GM18498 (cell line): ENCODE data around the gene FXYD4.
A peak's percentile ranks its signal among the peaks of the same experiment; 100 is the strongest.
"Not testable (repeated sequence)": the region's sequence is repeated elsewhere in the genome, so short reads cannot be mapped to it uniquely, and the experiment has no call there.

Experiments used
- ATAC-seq: cut with Tn5 transposase; IDR thresholded peaks from one replicate; pipeline ENCODE4 v1.9.1; 2021; ENCODE audit warnings: mild to moderate bottlenecking, moderate library complexity; ENCODE audit not compliant: unreplicated experiment

The FXYD4 gene, protein sequence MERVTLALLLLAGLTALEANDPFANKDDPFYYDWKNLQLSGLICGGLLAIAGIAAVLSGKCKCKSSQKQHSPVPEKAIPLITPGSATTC

DNA sequence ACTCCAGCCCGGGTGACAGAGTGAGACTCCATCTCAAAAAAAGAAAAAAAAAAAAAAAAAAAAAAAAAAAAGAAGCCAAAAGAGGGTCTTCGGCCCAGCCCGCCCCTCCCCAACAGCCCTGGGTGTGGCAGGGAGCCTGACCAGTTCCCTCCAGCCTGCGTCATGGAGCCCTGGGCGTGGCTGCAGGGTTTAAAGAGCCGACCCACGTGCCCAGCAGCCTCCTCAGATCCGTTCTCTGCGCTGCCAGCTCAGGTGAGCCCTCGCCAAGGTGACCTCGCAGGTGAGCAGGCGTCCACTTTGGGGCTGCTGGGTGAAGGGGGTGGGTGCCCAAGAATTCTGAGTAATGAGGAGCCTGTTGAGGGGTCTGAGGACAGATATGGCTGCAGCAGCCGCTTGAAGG lies at the start of gene FXYD4:
TSS of gene FXYD4 (plus strand) at position 219 of the 400 bp plus-strand sequence. CDS start 2,111 bp downstream, outside the sequence.
- ATAC-seq, result no peak

DNA sequence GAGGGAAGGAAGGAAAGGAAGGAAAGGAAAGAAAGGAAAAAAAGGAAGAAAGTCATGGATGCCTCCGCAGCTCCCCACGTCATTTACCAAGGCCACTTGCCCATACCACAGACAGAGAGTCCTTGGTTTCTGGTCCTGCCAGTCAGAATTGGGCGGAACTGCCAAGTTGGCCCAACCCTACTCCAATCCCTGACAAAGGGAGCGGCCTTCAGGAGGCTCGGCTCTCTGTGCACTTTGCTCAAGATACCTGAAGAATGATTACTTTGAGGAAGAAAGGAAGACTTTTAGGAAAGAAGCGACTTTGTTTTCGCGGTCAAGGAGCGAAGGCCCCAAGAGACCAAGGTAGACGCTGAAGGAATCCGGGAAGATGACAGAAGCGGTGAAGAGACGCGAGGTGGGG lies 49.1 kb upstream of the FXYD4 start:
- no peak for ATAC-seq

DNA sequence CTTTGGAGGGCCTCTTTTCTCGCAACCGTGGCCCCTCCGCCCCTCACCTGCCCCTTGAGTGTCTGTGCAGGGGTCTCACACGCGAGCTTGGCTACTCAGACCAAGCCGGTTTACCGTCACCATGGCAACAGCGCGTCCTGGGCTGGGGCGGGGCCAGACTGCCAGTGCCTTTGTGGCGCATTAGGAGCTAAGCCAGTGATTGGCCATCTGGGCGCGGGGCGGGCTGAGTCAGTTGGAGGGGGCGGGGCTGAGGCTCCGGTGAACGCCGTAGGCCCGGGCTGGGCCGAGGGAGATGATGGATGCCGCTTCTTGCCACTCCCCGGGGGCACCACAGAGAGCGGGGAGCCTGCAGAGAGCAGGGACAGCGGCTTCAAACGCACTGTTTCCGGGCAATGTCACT lies 48.7 kb upstream of the FXYD4 start:
- peak; percentile 84 for ATAC-seq

DNA sequence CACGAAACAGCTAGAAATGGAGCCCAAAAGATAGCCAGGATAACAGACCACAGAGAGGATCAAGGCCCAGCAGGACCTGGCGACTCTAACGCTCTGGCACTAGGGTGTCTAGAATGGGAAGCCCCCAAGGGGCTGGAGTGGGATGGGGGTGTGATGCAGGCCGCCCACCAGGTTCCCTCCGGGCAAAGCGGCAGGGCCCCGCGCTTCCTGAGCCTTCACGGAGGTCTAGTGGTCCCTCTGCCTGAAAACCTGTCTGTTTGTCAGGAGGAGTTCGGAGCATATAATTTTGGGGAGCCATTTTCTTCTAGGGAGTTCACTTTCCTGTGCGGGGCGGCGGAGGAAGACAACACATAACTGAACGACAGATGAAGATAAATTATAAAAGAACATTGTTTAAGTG lies 48.2 kb upstream of the FXYD4 start:
- ATAC-seq, result no peak

DNA sequence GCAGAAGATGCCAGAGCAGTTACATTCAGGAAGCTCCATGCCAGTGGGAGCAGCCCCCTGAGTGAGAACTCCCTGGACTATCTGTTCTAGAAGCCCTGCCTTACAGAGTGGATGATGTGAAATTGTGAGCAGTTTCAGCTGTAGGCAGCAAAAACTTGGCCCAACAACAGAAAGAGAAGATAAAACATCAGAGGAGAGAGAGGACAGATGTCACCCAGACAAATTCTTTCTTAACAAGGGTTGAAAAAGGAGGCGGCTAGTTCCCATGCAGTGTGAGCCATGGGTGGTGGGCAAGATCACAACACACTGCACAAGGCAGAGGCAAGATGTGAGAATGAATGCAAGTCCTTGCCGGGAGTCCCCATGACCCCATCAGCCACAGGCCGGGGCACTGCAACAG lies 46.6 kb upstream of the FXYD4 start:
- ATAC-seq, result no peak

DNA sequence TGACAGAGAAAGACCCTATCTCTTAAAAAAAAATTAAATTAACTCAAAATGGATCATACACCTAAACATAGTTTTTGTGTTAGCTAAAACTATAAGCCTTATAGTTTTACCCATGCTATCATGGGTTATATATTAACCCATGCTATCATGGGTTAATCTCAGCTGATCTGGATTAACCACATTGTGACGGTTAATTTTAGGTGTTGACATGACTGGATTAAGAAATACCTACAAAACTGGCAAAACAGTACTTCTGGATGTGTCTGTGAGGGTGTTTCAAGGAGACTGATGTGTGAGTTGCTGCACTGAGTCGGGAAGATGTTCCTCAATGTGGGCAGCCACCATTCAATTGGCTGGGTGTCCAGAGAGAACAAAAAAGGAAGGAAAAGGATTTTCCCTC lies 44.3 kb upstream of the FXYD4 start:
- ATAC-seq, result no peak

DNA sequence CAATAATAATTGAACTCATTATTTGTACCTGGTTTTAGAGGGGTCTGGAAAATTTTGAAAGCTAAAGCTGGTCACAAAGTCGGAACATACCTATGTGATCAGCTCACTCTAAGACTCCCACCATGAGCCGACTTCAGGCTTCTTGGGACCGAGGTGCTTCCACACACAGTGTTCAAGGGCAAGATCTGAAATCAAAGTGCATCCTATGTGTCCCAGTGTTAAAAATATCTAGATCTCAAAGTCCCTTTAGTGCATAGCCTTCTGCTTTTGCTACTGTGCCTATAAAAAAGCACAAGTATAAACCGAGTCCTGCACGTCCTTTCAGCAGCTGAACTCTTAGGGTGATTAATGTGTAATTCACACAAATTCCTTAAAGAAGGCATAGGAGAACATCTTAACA lies 43.5 kb upstream of the FXYD4 start:
- ATAC-seq, result no peak

DNA sequence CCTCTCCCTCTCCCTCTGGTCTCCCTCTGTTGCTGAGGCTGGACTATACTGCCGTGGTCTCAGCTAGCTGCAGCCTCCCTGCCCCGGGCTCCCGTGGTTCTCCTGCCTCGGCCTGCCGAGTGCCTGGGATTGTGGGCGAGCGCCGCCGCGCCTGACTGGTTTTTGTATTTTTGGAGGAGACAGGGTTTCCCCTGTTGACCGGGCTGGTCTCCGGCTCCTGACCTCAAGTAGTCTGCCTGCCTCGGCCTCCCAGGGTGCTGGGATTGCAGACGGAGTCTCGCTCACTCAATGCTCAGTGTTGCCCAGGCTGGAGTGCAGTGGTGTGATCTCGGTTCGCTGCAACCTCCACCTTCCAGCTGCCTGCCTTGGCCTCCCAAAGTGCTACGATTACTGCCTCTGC lies 42.6 kb upstream of the FXYD4 start:
- not testable (repeated sequence) for ATAC-seq

DNA sequence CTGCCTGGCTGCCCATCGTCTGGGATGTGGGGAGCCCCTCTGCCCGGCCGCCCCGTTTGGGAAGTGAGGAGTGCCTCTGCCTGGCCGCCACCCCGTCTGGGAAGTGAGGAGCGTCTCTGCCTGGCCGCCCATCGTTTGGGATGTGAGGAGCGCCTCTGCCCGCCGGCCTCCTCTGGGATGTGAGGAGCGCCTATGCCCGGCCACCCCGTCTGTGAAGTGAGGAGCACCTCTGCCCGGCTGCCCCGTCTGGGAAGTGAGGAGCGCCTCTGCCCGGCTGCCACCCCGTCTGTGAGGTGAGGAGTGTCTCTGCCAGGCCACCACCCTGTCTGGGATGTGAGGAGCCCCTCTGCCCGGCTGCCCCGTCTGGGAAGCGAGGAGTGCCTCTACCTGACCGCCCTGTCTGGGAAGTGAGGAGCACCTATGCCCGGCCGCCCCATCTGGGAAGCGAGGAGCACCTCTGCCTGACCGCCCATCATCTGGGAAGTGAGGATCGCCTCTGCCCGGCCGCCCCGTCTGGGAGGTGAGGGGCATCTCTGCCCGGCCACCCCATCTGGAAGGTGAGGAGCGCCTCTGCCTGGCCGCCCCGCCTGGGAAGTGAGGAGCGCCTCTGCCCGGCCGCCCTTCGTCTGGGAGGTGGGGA lies 42.1 kb upstream of the FXYD4 start:
- ATAC-seq, result not testable (repeated sequence)

DNA sequence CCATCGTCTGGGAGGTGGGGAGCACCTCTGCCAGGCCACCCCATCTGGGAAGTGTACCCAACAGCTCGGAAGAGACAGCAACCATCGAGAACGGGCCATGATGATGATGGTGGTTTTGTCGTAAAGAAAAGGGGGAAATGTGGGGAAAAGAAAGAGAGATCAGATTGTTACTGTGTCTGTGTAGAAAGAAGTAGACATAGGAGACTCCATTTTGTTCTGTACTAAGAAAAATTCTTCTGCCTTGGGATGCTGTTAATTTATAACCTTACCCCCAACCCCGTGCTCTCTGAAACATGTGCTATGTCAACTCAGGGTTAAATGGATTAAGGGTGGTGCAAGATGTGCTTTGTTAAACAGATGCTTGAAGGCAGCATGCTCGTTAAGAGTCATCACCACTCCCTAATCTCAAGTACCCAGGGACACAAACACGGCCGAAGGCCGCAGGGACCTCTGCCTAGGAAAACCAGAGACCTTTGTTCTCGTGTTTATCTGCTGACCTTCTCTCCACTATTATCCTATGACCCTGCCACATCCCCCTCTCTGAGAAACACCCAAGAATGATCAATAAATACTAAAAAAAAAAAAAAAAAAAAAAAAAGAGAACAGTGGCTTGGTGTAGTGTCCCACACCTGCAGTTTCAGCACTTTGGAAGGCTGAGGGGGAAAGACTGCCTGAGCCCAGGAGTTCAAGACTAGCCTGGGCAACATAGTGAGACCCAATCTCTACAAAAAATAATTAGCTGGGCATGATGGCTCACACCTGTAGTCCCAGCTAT lies 41.2 kb upstream of the FXYD4 start:
- not testable (repeated sequence) for ATAC-seq

DNA sequence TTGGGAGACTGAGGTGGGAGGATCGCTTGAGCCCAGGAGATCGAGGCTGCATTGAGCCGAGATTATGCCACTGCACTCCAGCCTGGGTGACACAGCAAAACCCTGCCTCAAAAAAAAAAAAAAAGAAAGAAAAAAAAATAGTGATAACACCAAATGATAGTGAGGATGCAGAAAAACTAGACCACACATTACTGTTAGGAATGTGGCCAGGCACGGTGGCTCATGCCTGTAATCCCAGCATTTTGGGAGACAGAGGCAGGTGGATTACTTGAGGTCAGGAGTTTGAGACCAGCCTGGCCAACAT lies 40.7 kb upstream of the FXYD4 start:
- not testable (repeated sequence) for ATAC-seq

DNA sequence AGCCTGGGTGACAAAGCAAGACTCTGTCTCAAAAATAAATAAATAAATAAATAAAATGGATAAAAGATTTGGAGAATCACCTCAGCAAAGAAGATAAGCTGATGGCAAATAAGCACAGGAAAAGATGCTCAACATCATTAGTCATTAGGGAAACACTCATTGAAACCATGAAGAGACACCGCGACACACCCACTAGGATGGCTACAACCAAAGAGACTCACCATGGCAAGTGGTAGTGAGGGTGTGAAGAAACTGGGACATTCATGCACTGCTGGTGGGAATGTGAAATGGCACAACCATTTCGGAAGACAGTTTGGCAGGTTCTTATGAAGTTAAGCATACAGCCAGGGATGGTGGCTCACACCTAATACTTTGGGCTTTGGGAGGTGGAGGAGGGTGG lies 37.8 kb upstream of the FXYD4 start:
- ATAC-seq, result no peak

DNA sequence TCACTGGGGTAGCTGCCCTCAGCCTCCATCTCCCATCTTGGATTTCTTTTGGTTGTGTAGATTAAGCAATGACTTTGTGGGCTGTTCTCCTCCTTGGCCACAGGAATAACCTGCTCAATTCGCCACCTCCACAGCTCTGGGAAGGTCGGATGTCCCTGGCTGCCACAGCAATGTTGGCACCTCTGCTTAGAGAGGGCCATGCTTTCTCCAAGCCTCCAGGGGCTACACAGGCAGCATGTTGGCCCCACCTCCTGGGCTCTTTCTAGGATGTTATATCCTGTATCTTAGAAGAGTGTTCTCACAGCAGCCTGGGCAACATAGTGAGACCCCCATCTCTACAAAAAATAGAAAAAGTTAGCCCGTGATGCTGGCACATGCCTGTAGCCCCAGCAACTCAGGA lies 35.4 kb upstream of the FXYD4 start:
- ATAC-seq, result no peak

DNA sequence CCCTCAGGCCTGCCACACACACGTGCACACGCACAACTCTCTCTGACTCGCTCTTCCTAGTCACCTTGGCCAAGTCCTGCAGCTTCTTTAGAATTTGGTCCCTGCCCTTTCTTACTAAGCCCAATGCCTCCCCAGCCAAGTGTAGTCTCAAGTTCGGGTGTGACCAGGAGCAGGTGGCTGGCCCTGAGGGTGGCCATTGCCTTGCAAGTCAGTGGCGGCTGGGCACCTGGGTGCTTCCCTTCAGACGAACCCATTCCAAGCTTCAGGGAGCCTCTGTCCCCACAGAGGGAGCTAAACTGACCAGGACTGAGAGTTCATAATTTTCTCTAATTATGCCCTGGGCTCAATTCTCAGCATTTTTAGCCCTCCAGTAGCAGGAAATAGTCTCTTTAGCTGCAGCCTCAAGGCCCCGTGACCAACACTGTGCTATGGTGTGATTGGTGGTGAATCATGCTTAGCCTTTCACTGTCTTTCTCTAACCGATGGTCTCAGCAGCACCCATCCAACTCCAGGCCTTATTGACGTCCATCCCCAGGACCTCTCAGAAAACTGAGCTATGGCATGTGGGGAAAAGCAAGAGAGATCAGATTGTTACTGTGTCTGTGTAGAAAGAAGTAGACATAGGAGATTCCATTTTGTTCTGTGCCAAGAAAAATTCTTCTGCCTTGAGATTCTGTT lies 34.7 kb upstream of the FXYD4 start:
- ATAC-seq, result no peak

DNA sequence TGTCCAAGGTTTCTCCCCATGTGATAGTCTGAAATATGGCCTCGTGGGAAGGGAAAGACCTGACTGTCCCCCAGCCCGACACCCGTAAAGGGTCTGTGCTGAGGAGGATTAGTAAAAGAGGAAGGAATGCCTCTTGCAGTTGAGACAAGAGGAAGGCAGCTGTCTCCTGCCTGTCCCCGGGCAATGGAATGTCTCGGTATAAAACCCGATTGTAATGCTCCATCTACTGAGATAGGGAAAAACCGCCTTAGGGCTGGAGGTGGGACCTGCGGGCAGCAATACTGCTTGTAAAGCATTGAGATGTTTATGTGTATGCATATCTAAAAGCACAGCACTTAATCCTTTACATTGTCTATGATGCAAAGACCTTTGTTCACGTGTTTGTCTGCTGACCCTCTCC lies 33.9 kb upstream of the FXYD4 start:
- not testable (repeated sequence) for ATAC-seq

DNA sequence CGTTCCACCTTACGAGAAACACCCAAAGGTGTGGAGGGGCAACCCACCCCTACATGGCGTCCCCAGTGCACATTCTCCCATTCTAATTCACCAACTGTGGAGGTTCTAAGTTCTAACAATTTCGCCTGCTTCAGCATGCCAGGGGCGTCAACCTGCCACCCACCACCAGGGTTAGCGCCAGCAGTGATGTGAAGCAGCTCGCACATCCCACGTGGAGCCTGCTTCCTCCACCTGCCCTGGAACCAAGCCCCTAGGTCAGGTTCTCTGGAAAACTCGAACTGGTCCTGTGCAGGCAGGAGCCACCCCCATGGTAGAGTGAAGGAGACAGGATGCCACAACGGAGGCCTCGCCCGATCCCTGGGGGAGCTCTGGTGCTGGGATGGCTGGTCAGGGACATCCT lies 33.3 kb upstream of the FXYD4 start:
- no peak for ATAC-seq

DNA sequence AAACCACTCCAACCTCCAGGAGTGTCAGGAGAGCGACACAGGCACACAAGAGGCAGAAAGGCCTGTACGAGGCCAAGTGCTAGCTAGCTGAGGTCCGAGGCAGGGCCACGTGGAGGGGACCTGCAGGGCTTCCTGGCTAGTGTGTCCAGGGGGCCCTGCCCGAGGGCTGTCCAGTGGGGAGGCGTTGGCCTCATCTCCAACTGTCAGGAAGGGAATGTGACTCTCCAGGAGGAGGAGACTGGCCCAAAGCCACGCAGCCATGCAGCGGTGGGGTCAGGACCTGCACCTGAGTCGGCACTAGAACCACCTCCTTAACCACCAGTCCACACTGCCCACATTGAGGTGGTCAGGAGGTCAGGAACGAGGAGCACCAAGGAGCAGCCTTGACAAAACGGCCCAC lies 32.3 kb upstream of the FXYD4 start:
- no peak for ATAC-seq

DNA sequence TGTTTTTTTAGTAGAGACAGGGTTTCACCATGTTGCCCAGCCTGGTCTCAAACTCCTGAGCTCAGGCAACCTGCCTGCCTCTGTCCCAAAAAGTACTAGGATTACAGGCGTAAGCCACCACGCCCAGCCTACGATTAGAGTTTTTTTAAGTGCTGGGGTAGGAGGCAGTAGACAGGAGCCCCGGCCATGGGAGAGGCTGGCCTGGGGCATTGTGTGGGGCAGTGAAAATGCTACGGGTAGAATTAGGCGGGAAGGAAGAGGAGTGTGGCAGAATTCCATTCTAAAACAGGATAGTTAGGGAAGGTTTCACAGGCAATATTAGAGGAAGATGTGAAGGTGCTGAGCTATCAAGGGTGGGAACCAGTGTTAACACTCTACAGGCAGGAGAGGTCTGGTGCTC lies 31.3 kb upstream of the FXYD4 start:
- ATAC-seq, result no peak

DNA sequence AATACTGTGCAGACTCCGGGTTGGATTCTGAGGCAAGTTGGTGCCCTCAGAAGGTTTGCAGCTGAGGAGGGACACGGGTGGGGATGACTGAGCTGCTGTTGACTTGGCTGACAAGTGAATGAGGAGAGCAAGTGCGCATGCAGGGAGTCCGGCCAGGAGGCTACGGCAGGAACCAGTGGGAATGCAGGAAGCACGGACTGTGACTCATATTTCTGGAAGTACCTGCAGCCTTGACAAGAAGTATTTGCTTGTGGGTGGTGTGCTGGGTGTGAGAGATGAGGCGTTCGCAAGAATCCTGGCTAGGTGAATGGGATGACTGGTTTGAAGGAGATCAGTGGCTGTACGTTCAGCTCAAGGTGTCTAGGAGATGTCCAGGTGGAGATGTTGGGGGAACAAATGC lies 30.8 kb upstream of the FXYD4 start:
- no peak for ATAC-seq

DNA sequence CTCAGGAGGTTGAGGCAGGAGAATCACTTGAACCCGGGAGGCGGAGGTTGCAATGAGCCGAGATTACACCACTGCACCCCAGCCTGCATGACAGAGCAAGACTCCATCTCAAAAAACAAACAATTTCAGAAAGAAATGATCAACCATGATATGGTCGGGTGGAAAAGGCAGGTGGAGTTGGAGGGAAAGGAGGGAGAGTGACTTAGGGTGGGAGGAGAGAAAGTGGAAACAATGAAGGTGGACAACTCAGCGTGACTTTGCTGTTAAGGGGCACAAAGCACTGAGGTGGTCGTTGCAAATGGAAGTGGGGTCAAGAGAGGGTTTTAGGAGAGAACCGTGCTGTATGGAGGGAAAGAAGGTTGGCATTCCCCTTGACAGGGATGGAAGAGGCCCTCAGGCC lies 30.0 kb upstream of the FXYD4 start:
- no peak for ATAC-seq

DNA sequence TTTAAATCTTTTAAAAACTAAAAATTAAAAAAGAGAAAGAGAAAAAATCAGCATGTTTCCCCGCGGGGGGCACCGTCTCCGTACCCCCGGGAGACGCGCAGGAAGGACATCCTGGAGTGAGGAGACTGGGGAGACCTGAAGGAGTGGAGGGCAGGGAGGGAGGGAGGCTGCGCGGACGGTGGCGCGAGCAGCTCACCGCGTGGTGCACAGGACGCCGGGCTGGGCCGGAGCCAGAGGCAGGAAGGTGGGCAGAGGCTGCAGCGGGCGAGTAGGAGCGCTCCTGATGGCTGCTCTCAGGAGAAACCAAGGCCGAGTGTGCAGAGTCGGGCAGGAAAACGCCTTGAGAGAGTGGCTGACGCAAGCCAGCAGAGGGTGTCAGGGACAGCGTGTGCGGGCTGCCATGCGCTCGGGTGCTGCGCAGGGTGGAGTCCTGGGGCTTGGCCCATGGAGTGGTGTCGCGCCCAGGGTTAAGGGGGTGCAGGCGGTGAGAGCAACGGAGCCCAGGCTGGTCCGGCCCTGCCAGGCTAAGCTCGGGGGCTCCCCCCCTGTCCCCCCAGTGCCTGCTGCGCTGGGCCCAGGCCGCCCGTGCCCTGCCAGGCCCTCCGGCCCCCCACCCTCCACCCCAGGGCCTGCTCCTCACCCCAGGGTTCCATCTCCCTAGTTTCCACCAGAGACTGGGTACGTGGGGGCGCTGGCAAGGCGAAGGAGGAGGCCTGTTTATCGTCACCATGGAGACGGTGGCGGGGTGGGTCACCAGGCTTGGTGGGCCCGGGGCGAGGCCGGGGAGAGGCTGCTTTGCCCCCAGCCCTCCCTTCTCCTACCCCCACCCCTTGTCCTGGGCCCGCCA lies 28.9 kb upstream of the FXYD4 start:
- no peak for ATAC-seq
